Measurements from ENCODE around the gene SRC.

The SRC gene

GRCh38 chr20:37319151-37319671 is 26.7 kb upstream of the SRC start:
- Mint-ChIP-seq H3K36me3 (ENCODE audit: low read depth) (peaks cover 32% of the 10 kb centered on the region), H3K9me3 (peaks cover 11% of the 10 kb centered on the region), H3K4me1 (peaks cover 25% of the 10 kb centered on the region), H3K27ac (peak overlapping the region; percentile 47), H3K4me3 (no peak overlapping the region), H3K27me3 (ENCODE audit: low read depth, poor library complexity) (peaks cover 4% of the 10 kb centered on the region)
- no peak for TF ChIP-seq CTCF (IDR thresholded peaks at IDR 0.05)
- DNase-seq: no peak

GRCh38 chr20:37323985-37324384 is 22.0 kb upstream of the SRC start:
- DNase-seq: no peak
- H3K9me3 Mint-ChIP-seq: peaks cover 11% of the 10 kb centered on the region
- H3K36me3 Mint-ChIP-seq (ENCODE audit: low read depth): peaks cover 22% of the 10 kb centered on the region
- H3K4me1 Mint-ChIP-seq: peaks cover 12% of the 10 kb centered on the region
- peaks cover 3% of the 10 kb centered on the region for H3K27me3 Mint-ChIP-seq (ENCODE audit: low read depth, poor library complexity)
- no peak overlapping the region for H3K4me3 Mint-ChIP-seq
- no peak overlapping the region for H3K27ac Mint-ChIP-seq
- TF ChIP-seq CTCF (IDR thresholded peaks at IDR 0.05): no peak

GRCh38 chr20:37325206-37325605 is 20.7 kb upstream of the SRC start:
- H3K27me3 Mint-ChIP-seq (ENCODE audit: low read depth, poor library complexity): peaks cover 3% of the 10 kb centered on the region
- H3K36me3 Mint-ChIP-seq (ENCODE audit: low read depth): peaks cover 16% of the 10 kb centered on the region
- peaks cover 24% of the 10 kb centered on the region for H3K4me1 Mint-ChIP-seq
- no peak for DNase-seq
- H3K9me3 Mint-ChIP-seq: peaks cover 11% of the 10 kb centered on the region
- no peak overlapping the region for H3K4me3 Mint-ChIP-seq
- no peak for TF ChIP-seq CTCF (IDR thresholded peaks at IDR 0.05)
- no peak overlapping the region for H3K27ac Mint-ChIP-seq

GRCh38 chr20:37326666-37327065 is 19.3 kb upstream of the SRC start:
- peaks cover 3% of the 10 kb centered on the region for H3K27me3 Mint-ChIP-seq (ENCODE audit: low read depth, poor library complexity)
- no peak for TF ChIP-seq CTCF (IDR thresholded peaks at IDR 0.05)
- H3K9me3 Mint-ChIP-seq: peaks cover 11% of the 10 kb centered on the region
- no peak overlapping the region for H3K4me3 Mint-ChIP-seq
- H3K27ac Mint-ChIP-seq: peak overlapping the region; percentile 70
- peaks cover 36% of the 10 kb centered on the region for H3K4me1 Mint-ChIP-seq
- DNase-seq: no peak
- peaks cover 10% of the 10 kb centered on the region for H3K36me3 Mint-ChIP-seq (ENCODE audit: low read depth)

GRCh38 chr20:37327748-37328147 is 18.2 kb upstream of the SRC start:
- H3K27ac Mint-ChIP-seq: peak overlapping the region; percentile 82

More at GRCh38 chr20:37327748-37328147, 18.2 kb upstream of the SRC start:
- Mint-ChIP-seq H3K27me3 (ENCODE audit: low read depth, poor library complexity) (peaks cover 3% of the 10 kb centered on the region), H3K36me3 (ENCODE audit: low read depth) (peaks cover 4% of the 10 kb centered on the region), H3K9me3 (peaks cover 5% of the 10 kb centered on the region), H3K4me1 (peaks cover 45% of the 10 kb centered on the region), H3K4me3 (no peak overlapping the region)
- TF ChIP-seq CTCF (IDR thresholded peaks at IDR 0.05): no peak
- DNase-seq: no peak

All from nephron progenitor cell (in vitro differentiated cells).